HEK293T (cell line): ENCODE data around the gene ZNF74.

Experiments used
- CTCF ChIA-PET: fragments of 350-600 bp; formaldehyde crosslinking; extraction: SDS; loops from one replicate; lab custom pipeline; 2021; ENCODE audit warnings: antibody characterized with exemption, inconsistent platforms; lab: Yijun Ruan, JAX
- POLR2A ChIA-PET: fragments of 350-600 bp; formaldehyde crosslinking; extraction: SDS; loops from one replicate; lab custom pipeline; 2020; ENCODE audit warnings: antibody characterized with exemption, inconsistent platforms; lab: Yijun Ruan, JAX
- DNase-seq: peaks from one replicate; pipeline ENCODE4 v3.0.0; 2012; ENCODE audit warnings: mixed read lengths; ENCODE audit errors: extremely low spot score
- ARNT ChIP-seq: fragments of 450-650 bp; IDR thresholded peaks from 2 replicates; pipeline ENCODE4 v1.6.1; 2017; ENCODE audit warnings: mild to moderate bottlenecking
- BHLHE40 ChIP-seq: fragments of 450-650 bp; IDR thresholded peaks from 2 replicates; pipeline ENCODE4 v1.6.1; 2016; ENCODE audit warnings: mild to moderate bottlenecking, moderate library complexity, borderline replicate concordance
- CTBP1 ChIP-seq: fragments of 450-650 bp; IDR thresholded peaks from 2 replicates; pipeline ENCODE4 v1.6.1; 2016; ENCODE audit warnings: borderline replicate concordance
- ELF4 ChIP-seq: fragments of 450-650 bp; IDR thresholded peaks from 2 replicates; pipeline ENCODE4 v1.6.1; 2017; ENCODE audit warnings: antibody characterized with exemption
- FOXA1 ChIP-seq: fragments of 450-650 bp; IDR thresholded peaks from 2 replicates; pipeline ENCODE4 v1.6.1; 2016; ENCODE audit warnings: mild to moderate bottlenecking
- FOXK2 ChIP-seq: fragments of 450-650 bp; IDR thresholded peaks from 2 replicates; pipeline ENCODE4 v1.6.1; 2016; ENCODE audit warnings: mild to moderate bottlenecking
- FOXM1 ChIP-seq: fragments of 450-650 bp; IDR thresholded peaks from 2 replicates; pipeline ENCODE4 v1.6.1; 2017; ENCODE audit warnings: mild to moderate bottlenecking, borderline replicate concordance
- HDGF ChIP-seq: fragments of 450-650 bp; IDR thresholded peaks from 2 replicates; pipeline ENCODE4 v1.6.1; 2017; ENCODE audit warnings: antibody characterized with exemption, borderline replicate concordance
- L3MBTL2 ChIP-seq: fragments of 450-650 bp; conservative IDR thresholded peaks from 2 replicates; pipeline ENCODE4 v1.6.1; 2016; ENCODE audit warnings: mild to moderate bottlenecking
- LEF1 ChIP-seq: fragments of 450-650 bp; IDR thresholded peaks from 2 replicates; pipeline ENCODE4 v1.6.1; 2017; ENCODE audit warnings: mild to moderate bottlenecking, borderline replicate concordance
- NFRKB ChIP-seq: fragments of 450-650 bp; IDR thresholded peaks from 2 replicates; pipeline ENCODE4 v1.6.1; 2016; ENCODE audit warnings: mild to moderate bottlenecking, moderate library complexity
- PKNOX1 ChIP-seq: fragments of 450-650 bp; IDR thresholded peaks from 2 replicates; pipeline ENCODE4 v1.6.1; 2016
- SP1 ChIP-seq: fragments of 450-650 bp; IDR thresholded peaks from 2 replicates; pipeline ENCODE4 v1.6.1; 2017
- SUZ12 ChIP-seq: fragments of 450-650 bp; IDR thresholded peaks from 2 replicates; pipeline ENCODE4 v1.6.1; 2016; ENCODE audit warnings: mild to moderate bottlenecking
- TARDBP ChIP-seq: fragments of 450-650 bp; IDR thresholded peaks from 2 replicates; pipeline ENCODE4 v1.6.1; 2016
- ZNF384 ChIP-seq: fragments of 450-650 bp; IDR thresholded peaks from 2 replicates; pipeline ENCODE4 v1.6.1; 2016

ZNF74 gene

GRCh38 chr22:20421507-20421874, 27.5 kb downstream of the ZNF74 start:
- ChIA-PET POLR2A (no interaction called here), CTCF (interaction anchor here (0.6 kb wide), 1 partner anchor 30 kb away, joined by 3 read pairs; no protein-coding TSS in a partner anchor)
- DNase-seq, result no peak
- TF ChIP-seq HDGF, result no peak
- TF ChIP-seq ZNF384, result no peak
- TF ChIP-seq PKNOX1, result no peak
- no peak for TF ChIP-seq SP1
- TF ChIP-seq FOXM1, result no peak
- no peak for TF ChIP-seq CTBP1
- no peak for TF ChIP-seq FOXK2
- TF ChIP-seq ARNT, result no peak

GRCh38 chr22:20422271-20423007, 28.5 kb downstream of the ZNF74 start:
- POLR2A ChIA-PET, result no interaction called here
- DNase-seq, result no peak
- CTCF ChIA-PET, result interaction anchor here (0.6 kb wide), 1 partner anchor 29 kb away, joined by 3 read pairs; no protein-coding TSS in a partner anchor
- TF ChIP-seq NFRKB, result no peak
- no peak for TF ChIP-seq HDGF
- no peak for TF ChIP-seq SP1
- TF ChIP-seq FOXK2, result no peak
- no peak for TF ChIP-seq LEF1
- no peak for TF ChIP-seq ARNT
- no peak for TF ChIP-seq L3MBTL2
- no peak for TF ChIP-seq TARDBP
- TF ChIP-seq ZNF384, result no peak
- TF ChIP-seq SUZ12, result no peak
- TF ChIP-seq FOXM1, result no peak
- TF ChIP-seq BHLHE40, result no peak
- no peak for TF ChIP-seq PKNOX1
- TF ChIP-seq CTBP1, result no peak
- TF ChIP-seq FOXA1, result no peak
- no peak for TF ChIP-seq ELF4

- CTCF ChIA-PET, result no interaction called here
- POLR2A ChIA-PET, result no interaction called here
- TF ChIP-seq CTBP1 (no peak), SP1 (no peak), FOXM1 (no peak), SUZ12 (no peak), PKNOX1 (no peak), ELF4 (no peak), TARDBP (no peak), NFRKB (no peak), FOXA1 (no peak), L3MBTL2 (no peak), HDGF (no peak), FOXK2 (no peak), ARNT (no peak)
- no peak for DNase-seq
Measured at GRCh38 chr22:20423008-20423905, 29.3 kb downstream of the ZNF74 start.

GRCh38 chr22:20423906-20424551, 30.1 kb downstream of the ZNF74 start:
- ChIA-PET POLR2A (no interaction called here), CTCF (no interaction called here)
- no peak for DNase-seq
- TF ChIP-seq FOXK2, result no peak

- no peak for DNase-seq
- CTCF ChIA-PET, result no interaction called here
- TF ChIP-seq PKNOX1 (no peak), TARDBP (no peak), CTBP1 (no peak), SP1 (no peak), FOXM1 (no peak), FOXK2 (no peak), L3MBTL2 (no peak), LEF1 (no peak), SUZ12 (no peak), FOXA1 (no peak), ZNF384 (no peak), NFRKB (no peak), HDGF (no peak), ARNT (no peak), ELF4 (no peak), BHLHE40 (no peak)
- POLR2A ChIA-PET, result no interaction called here
Measured at GRCh38 chr22:20424568-20424931, 30.6 kb downstream of the ZNF74 start.
